CD4-positive, alpha-beta T cell treated with Interleukin-15 for 4 hours (primary cell): Measurements from ENCODE around the gene CACNA1C.

ENCODE experiments used
- DNase-seq: peaks from one replicate; pipeline ENCODE4 v3.0.0-alpha.2; 2020; ENCODE audit warnings: low spot score

CACNA1C gene

DNA sequence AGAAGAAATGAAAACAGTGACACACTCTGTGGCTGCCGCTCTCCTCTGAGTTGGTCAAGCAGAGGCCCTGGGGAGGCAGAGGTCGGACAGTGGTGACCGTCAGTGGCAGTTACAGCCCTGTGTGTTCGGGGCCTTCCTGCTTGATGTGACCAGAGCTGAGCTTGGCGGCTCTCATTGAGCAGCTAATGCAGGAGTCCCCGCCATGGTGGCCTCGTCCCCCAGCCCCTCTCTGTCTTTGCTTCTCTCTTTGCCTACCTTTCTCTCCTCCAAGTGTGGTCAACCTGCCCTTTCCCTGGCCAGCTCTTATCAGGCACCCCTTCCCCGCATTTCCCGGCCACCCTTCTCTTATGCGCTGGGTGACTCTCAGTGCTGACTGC lies 362.8 kb downstream of the CACNA1C start:
- DNase-seq: no peak

DNA sequence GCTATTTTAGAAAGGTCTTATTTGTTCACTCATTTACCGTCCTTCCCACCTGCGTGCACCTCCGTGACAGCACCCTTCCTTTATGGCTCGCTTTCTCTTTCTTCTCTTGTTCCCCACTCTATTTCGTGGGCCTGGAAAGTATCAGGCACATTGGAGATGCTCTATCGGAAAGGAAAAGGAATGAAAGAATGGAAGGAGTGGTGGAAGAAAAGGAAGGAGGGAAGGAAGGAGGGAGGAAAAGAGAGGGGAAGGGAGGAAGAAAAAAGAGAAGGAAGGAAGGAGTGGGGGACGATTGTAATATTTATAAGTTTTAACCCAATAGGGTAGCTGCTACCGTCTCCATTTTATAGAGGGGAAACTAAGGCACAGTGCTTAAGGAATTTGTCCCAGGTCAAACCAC lies 363.4 kb downstream of the CACNA1C start:
- DNase-seq: no peak

GRCh38 chr12:2417481-2418160 lies 364.8 kb downstream of the CACNA1C start:
- no peak for DNase-seq

GRCh38 chr12:2418579-2418978 lies 365.8 kb downstream of the CACNA1C start:
- DNase-seq: no peak

DNA sequence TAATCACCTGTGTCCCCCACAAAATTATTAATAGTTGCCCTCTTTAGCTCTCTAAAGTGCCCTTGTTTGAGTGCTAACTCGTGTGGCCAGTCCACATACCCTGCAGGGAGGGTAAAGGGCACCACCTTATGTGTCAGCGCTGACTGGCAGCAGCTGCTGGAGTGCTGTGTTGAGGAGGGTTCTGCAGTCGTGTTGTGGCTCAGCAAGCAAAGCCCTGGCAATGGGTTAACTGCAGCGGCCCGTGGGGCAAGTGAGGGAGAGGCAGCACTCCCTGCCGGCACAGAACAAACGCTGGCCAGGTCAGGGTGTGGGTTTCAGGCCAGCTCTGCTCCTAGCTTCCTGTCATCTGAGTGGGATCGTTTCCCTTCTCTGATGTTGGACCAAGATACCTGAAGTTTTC lies 369.8 kb downstream of the CACNA1C start:
- DNase-seq: no peak

DNA sequence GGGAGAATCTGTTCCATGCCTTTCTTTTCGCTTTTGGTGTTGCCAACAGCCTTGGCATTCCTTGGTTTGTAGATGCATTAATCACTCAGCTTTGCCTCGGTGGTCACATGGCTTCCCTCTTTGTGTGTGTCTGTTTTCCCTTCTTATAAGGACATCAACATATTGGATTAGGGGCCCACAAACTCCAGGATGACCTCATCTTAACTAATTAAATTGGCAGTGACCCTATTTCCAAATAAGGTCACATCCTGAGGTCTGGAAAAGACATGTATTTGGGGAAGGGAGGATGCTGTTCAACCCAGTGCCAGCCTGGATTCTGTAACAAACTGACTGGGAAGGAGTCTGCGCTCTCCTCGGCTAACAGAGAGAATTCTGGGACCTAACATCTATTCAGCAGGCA lies 376.2 kb downstream of the CACNA1C start:
- DNase-seq: no peak

GRCh38 chr12:2431810-2432209 lies 379.0 kb downstream of the CACNA1C start:
- DNase-seq: no peak

- DNase-seq: no peak
Observed at GRCh38 chr12:2432856-2433255, 380.1 kb downstream of the CACNA1C start.

- DNase-seq: no peak
Observed at GRCh38 chr12:2435511-2435910, 382.7 kb downstream of the CACNA1C start.

- no peak for DNase-seq
Observed at GRCh38 chr12:2439332-2440100, 386.7 kb downstream of the CACNA1C start.

DNA sequence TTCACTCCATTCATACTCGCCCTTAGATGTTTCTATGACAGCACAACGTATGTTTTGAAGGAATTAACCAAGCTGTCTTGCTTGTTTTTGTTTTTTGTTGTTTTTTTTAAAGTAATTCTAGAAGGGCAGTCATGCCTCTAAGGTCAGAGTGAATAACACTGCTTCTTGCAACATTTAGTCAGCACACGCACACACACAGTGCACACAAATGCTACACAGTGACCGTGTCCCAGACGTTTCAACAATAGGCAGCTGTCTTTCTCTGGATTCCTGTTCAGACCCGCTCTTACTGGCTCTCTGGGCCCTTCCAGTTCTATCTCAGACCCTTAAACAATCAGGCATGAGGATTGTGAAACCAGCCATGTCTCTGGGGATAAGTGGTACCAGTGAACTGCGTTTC lies 391.0 kb downstream of the CACNA1C start:
- DNase-seq: no peak

GRCh38 chr12:2445968-2446367 lies 393.2 kb downstream of the CACNA1C start:
- DNase-seq: no peak

DNA sequence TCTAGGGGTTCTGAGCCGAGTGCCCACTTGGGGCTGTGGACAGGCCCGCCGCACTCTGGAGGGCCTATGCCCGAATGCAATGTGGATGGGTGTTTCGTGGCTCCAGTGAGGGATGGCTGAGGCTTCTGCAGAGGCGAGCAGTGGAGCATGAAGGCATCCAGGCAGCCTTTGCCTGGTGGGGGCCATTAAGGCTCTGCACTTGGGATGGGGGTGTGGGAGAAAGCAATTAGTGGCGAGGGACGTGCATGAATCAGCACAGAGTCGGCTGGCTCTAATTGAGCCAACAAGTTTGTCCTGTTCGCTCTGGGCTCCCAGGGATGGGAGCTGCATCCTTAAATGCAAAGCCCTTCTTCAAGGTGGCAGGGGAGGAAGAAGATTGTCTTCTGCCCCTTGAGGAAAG lies 395.1 kb downstream of the CACNA1C start:
- DNase-seq: no peak

GRCh38 chr12:2449586-2449985 lies 396.8 kb downstream of the CACNA1C start:
- DNase-seq: no peak

DNA sequence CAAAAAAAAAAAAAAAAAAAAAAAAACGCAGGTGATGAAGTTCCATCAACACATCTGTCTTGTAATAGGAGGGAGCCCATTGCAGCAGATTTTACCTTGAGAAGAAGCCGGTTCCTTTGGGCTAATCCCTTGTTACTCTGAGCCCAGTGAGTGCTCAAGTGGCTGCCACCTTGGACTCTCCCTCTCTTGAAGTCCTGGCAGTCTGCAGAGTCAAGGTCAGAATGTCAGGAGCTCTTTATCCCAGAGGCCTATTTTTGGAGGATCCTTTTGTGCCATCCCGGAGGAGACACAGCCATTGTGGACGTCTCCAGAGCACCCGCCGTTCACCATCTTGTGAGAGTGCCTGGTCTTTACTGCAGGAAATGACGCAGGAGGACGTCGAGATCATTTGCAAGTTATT lies 397.8 kb downstream of the CACNA1C start:
- DNase-seq: no peak

DNA sequence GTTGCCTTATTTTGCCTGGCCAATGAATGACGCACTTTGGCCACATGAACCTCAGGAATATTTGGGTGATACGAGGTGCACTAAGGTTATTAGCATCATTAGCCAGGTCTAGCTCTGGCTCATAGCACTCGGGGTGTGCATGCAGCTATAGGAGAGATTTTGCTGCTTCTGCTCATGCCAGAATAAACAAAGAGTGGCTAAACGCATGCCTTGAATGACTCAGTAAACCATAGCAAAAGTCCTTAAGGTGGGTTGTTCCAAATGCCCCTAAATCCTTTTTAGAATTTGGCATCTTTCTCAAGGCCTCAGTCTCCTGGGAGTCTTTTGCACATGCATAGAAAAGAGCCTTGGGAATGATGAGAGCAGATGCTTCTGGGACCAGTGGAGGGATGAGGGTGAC lies 398.2 kb downstream of the CACNA1C start:
- no peak for DNase-seq

DNA sequence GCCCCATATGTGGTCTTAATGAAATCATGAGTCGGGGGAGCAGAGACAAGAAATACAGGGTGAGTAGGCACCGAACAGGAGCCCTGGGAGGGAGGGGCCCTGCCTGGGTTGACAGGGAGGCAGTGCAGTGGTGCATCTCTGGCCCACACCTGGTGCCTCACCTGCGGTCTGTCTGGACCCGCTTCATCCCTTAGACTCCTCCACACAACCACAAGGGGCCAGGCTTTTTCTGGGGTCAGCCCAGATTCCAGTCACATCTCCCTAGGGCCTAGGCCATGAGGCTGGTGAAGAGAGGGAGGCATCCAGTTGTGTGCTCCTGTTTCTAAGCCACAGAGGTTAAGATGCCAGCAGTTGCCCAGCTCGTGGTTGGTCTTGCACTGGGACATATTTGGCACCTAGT lies 398.7 kb downstream of the CACNA1C start:
- no peak for DNase-seq

GRCh38 chr12:2453076-2453760 lies 400.4 kb downstream of the CACNA1C start:
- no peak for DNase-seq

- no peak for DNase-seq
Observed at GRCh38 chr12:2453761-2454090, 400.9 kb downstream of the CACNA1C start.

GRCh38 chr12:2454601-2455177 lies 401.9 kb downstream of the CACNA1C start:
- DNase-seq: no peak

GRCh38 chr12:2455410-2455809 lies 402.6 kb downstream of the CACNA1C start:
- DNase-seq: no peak

DNA sequence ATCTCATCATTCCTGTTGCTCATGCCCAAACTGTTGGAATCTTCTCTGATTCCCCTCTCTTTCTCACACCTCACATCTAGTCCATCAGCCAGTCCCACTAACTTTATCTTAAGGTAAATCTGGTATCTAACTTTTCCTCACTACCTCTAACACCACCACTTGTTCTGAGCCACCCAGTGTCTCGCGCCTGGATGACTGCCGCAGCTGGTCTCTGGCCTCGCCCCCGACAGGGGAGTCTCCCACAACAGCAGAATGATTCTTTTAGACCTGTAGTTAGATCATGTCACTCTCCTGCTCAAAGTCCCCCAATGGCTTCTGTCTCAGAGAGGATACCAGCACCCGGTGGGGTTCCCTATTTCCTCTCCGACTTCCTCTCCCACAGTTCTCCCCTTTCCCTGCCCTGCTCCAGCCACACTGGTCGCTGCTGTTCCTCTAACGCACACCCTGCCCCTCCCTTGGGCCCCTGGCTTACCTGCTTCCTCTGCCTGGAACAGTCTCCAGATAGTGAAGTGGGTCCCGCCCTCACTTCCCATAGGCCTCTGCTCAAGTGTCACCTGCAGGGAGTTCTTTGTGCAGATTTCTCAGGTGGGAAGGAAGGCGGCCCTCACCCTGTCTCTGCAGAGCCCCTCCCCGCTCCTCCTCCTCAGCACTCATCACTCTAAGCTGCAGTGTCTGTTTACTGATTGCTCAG lies 403.5 kb downstream of the CACNA1C start:
- DNase-seq: no peak

GRCh38 chr12:2456813-2457186 lies 404.0 kb downstream of the CACNA1C start:
- no peak for DNase-seq
